RKO (cell line): ENCODE measurements around the gene MYBPC2.
"Not testable (repeated sequence)": the region's sequence is repeated elsewhere in the genome, so short reads cannot be mapped to it uniquely, and the experiment has no call there.

Experiments used
- DNase-seq: peaks from one replicate; pipeline ENCODE4 v3.0.0-alpha.2; 2016; ENCODE audit warnings: low spot score

Gene MYBPC2

GRCh38 chr19:50459638-50460037, 26.9 kb downstream of the MYBPC2 start:
- DNase-seq: no peak

GRCh38 chr19:50460161-50460765, 27.6 kb downstream of the MYBPC2 start:
- DNase-seq: peak; percentile 51

- DNase-seq: peak; percentile 72
Observed at GRCh38 chr19:50461066-50461875, 28.6 kb downstream of the MYBPC2 start.

- no peak for DNase-seq
Observed at GRCh38 chr19:50462970-50463369, 30.3 kb downstream of the MYBPC2 start.

- DNase-seq: no peak
Observed at GRCh38 chr19:50464348-50464747, 31.7 kb downstream of the MYBPC2 start.

GRCh38 chr19:50465000-50465399, 32.3 kb downstream of the MYBPC2 start:
- DNase-seq: no peak

- no peak for DNase-seq
Observed at GRCh38 chr19:50465986-50466705, 33.5 kb downstream of the MYBPC2 start.

GRCh38 chr19:50466706-50467039, 34.0 kb downstream of the MYBPC2 start:
- DNase-seq: no peak

GRCh38 chr19:50467566-50467965, 34.9 kb downstream of the MYBPC2 start:
- DNase-seq: no peak

- DNase-seq: no peak
Observed at GRCh38 chr19:50468818-50469217, 36.1 kb downstream of the MYBPC2 start.

- not testable (repeated sequence) for DNase-seq
Observed at GRCh38 chr19:50473336-50473735, 40.6 kb downstream of the MYBPC2 start.

GRCh38 chr19:50475101-50475568, 42.4 kb downstream of the MYBPC2 start:
- no peak for DNase-seq

GRCh38 chr19:50475736-50476223, 43.1 kb downstream of the MYBPC2 start:
- DNase-seq: no peak

- DNase-seq: peak; percentile 96
Observed at GRCh38 chr19:50476224-50476906, 43.7 kb downstream of the MYBPC2 start, which contains the start of the genes EMC10 and GARIN5A. Gene EMC10, plus strand, starts transcription at chr19:50476507. Its CDS starts 38 bp downstream, at chr19:50476545. Gene GARIN5A, minus strand, starts transcription at chr19:50476848. Its CDS starts 460 bp downstream, at chr19:50476388.

- DNase-seq: no peak
Observed at GRCh38 chr19:50476907-50477238, 44.2 kb downstream of the MYBPC2 start.

GRCh38 chr19:50477751-50478515, 45.2 kb downstream of the MYBPC2 start:
- DNase-seq: no peak

- peak; percentile 54 for DNase-seq
Observed at GRCh38 chr19:50478901-50479715, 46.4 kb downstream of the MYBPC2 start.

- DNase-seq: no peak
Observed at GRCh38 chr19:50479761-50480251, 47.1 kb downstream of the MYBPC2 start.

GRCh38 chr19:50480281-50481111, 47.8 kb downstream of the MYBPC2 start:
- DNase-seq: no peak
